Activated T-cell treated with anti-CD3 and anti-CD28 coated beads for 24 hours (primary cell): ENCODE data around the gene PPT1.

Source experiments
- DNase-seq: peaks from one replicate; pipeline ENCODE4 v3.0.0-alpha.2; 2020; ENCODE audit warnings: low read depth

The PPT1 gene

GRCh38 chr1:40030528-40031135 lies 66.4 kb downstream of the PPT1 start:
- DNase-seq: no peak

GRCh38 chr1:40029608-40030007 lies 67.4 kb downstream of the PPT1 start:
- DNase-seq: no peak

- DNase-seq: no peak
Measured at GRCh38 chr1:40027647-40028046, 69.4 kb downstream of the PPT1 start.

GRCh38 chr1:40024671-40025070 lies 72.4 kb downstream of the PPT1 start:
- no peak for DNase-seq

GRCh38 chr1:40023379-40023944 lies 73.6 kb downstream of the PPT1 start:
- DNase-seq: no peak
